ENCODE measurements around the gene LOC101059915.
"Not testable (repeated sequence)": the region's sequence is repeated elsewhere in the genome, so short reads cannot be mapped to it uniquely, and the experiment has no call there.

Gene LOC101059915

DNA sequence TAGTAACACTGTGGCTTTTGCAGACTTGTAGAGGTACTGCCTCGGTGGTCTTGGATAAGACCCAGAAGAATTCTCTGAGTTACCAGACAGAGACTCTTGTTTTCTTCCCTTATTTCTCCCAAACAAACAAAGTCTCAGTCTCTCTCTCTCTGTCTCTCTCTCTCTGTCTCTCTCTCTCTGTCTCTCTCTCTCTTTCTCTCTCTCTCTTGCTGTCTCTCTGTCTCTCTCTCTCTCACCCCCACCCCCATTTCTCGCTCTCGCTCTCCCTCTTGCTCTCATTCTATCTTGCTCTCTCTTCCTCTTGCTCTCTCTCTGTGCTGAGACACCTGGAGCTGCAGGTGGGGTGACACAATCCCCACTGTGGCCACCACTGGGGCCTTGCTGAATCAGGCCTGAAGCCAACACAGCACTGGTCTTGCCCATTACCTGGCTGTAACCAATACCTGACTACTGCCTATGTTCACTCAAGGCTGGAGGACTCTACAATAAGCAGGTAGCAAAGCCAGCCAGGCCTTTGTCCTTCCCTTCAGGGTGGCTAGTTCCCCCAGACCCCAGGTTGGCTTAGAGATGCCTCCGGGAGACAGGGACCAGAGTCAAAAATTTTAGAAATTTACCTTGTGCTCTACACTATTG is 12.3 kb downstream of the LOC101059915 start:
- Mint-ChIP-seq H3K4me1 (no peaks in the 10 kb centered on the region), H3K27me3 (no peaks in the 10 kb centered on the region), H3K36me3 (no peaks in the 10 kb centered on the region), H3K4me3 (no peak overlapping the region), H3K9me3 (no peaks in the 10 kb centered on the region), H3K27ac (no peak overlapping the region)

DNA sequence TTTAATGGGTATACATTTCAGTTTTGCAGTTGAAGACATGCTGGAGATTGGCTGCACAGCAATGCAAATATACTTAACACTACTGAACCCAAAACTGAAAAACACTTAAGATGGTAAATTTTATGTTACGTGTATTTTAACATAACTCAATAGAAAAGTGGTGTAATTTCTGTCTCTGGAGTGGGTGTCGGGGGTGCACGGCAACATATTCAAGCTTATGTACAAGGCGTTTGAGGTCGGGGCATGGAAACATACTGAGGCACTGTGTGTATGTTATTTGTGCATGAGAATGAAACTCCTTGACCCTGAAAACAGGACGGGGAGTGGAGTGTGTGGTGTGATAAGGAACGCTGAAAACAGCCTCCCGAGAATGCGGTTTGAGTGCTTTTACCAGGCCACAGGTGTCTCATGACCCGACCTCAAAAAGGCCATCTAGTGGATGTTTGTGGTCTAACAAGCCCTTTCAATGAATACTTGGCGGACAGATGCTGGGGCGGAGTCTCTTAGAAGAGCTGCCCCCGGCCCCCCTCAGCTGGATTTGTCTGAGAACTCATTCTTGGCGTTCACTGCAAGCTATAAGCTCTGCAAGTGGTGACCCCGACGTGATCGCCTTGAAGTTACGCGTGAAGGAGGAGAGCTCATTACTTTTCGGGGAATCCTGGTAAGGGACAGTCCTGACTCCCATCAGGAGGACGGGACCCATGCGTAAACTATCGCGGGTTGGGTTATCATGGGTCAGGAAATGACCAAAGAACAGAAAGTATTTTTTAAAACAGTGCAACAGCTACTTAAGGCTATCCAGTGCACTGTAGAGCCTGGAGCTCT is 29.5 kb downstream of the LOC101059915 start:
- H3K4me3 Mint-ChIP-seq, H3K9me3 Mint-ChIP-seq, H3K4me1 Mint-ChIP-seq, H3K27me3 Mint-ChIP-seq, H3K27ac Mint-ChIP-seq, H3K36me3 Mint-ChIP-seq: not testable (repeated sequence)

DNA sequence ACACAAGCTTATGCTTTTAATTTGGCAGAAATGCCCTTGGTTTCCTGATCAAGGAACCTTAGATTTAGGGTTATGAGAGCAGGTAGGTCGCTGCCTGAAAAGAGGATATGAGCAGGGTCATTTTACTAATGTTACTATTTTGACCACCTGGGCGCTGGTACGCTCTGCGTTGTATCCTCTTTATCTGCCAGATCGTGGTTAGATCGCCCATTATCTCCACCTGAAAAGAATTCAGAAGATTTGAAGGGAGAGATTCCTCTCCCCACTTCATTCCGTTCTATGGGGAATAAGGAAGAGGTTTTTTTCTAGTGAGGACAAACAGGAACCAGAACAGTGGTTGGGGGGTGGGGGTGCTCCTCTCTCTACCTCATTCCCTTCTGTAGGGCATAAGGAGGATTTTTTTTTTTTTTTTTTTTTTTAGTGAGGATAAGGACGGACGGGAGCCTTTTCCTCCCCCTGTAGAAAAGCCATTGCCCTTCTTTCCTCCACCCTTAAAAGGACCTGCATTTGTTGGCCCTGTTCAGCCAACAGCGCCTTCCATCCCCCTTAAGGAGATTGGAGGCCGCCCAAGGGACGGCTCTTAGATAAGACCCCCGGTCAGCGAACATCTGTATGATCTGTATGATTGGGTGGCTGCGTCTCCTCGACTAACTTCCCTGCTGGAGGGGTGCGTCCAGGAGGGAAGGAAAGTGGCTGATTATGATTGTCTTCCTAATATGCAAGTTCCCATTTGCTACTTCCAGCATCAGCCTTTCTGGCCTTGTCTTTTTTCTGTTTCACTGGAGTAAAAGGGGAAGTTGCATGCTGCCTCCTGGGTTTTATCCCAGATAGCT is 30.3 kb downstream of the LOC101059915 start:
- H3K4me3 Mint-ChIP-seq, H3K27me3 Mint-ChIP-seq, H3K9me3 Mint-ChIP-seq, H3K27ac Mint-ChIP-seq, H3K4me1 Mint-ChIP-seq, H3K36me3 Mint-ChIP-seq: not testable (repeated sequence)

DNA sequence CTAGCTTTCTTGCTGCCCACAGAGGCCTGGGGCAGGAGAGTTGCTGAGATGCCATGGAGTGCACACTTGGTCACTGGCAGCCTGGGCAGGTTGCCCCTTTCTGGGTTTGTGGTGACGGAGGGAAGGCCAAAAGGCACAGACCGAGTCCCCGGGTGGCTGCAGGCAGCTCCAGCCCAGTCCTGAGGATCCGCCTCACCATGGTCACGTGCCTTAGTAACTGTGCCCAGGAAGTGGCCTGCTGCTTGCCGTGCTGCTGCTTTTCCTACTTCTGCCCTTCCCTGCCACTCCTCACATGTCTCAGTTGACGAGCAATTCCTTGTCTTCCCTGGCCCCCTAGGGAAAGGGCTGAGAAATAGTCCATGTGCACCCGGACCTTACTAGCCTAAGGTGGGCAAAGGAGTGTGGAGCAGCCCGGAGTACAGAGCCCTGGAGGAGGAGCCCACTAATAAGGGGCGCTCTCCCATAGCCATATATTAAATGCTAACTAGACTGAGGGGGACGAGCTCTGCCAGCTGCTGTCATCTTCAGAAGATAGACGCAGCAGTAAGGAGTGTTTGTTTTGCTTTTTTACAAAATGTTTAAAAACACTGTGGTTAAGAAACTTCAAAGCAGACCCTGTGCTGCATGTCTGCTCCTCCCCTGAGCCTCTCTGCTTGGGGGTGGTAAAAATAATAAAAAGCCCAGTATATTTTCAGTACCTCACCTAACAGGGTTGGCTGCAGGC is 31.1 kb downstream of the LOC101059915 start:
- not testable (repeated sequence) for H3K9me3 Mint-ChIP-seq, H3K4me3 Mint-ChIP-seq, H3K4me1 Mint-ChIP-seq, H3K27ac Mint-ChIP-seq, H3K36me3 Mint-ChIP-seq, H3K27me3 Mint-ChIP-seq

DNA sequence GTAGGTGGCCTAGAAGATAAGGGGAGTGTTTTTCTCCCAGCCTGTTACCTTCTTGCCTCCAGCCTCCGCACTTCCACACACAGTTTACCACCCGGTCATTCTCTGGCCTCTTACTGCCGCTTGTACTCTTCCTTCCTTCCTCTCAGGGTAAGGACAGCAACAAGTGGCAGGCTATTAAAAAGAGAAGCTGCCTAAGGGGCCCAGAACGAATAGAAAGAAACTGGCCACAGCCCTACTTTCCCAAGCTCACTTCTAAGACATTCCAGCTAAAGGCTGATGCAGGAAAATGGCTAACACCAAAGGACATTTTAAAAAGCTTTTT is 31.6 kb downstream of the LOC101059915 start:
- H3K27ac Mint-ChIP-seq, H3K4me1 Mint-ChIP-seq, H3K4me3 Mint-ChIP-seq, H3K36me3 Mint-ChIP-seq, H3K9me3 Mint-ChIP-seq, H3K27me3 Mint-ChIP-seq: not testable (repeated sequence)

DNA sequence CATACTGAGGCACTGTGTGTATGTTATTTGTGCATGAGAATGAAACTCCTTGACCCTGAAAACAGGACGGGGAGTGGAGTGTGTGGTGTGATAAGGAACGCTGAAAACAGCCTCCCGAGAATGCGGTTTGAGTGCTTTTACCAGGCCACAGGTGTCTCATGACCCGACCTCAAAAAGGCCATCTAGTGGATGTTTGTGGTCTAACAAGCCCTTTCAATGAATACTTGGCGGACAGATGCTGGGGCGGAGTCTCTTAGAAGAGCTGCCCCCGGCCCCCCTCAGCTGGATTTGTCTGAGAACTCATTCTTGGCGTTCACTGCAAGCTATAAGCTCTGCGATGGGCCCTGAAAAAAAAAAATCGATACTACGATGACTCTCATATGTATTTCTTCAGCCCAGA is 35.5 kb downstream of the LOC101059915 start:
- H3K4me1 Mint-ChIP-seq, H3K9me3 Mint-ChIP-seq, H3K27me3 Mint-ChIP-seq, H3K4me3 Mint-ChIP-seq, H3K27ac Mint-ChIP-seq, H3K36me3 Mint-ChIP-seq: not testable (repeated sequence)

DNA sequence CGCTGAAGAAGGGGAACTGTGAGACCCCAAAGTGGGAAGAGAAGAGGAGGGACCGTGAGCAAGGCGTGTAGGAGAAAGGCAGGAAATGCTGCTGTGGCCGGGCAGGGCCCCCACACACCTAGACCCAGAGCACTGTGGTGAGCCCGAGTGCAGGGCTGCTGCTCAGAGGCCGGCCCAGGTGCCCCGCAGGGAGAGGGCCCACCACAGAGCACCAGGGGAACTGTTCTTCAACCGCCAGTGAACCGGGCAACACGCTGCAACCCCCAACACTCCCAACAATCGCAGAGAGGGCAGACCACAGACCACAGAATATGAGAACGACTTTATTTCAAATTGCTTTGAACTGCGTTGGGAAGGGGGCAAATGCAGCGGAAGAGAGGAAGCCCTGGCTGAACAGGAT is 46.7 kb downstream of the LOC101059915 start:
- H3K9me3 Mint-ChIP-seq, H3K27ac Mint-ChIP-seq, H3K36me3 Mint-ChIP-seq, H3K27me3 Mint-ChIP-seq, H3K4me3 Mint-ChIP-seq, H3K4me1 Mint-ChIP-seq: not testable (repeated sequence)

DNA sequence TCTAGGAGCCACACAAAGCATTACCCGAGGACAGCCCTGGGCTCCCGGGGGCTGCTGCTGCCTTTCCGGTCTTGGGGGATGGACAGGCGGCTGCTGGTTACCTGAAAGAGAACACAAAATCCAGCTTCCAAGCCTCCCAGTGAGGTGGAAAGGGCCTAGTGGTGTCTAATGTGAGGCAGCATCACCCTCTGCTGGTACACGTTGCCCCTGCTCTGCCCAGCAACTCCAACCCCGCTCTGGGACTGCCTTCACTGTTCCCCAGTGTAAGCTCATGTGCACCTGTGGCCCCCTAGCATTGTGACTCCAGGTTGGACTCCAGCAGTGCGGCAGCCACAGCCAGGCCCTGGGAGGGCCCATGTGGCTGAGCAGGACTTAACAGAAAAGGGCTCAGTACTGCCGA is 48.2 kb downstream of the LOC101059915 start:
- not testable (repeated sequence) for H3K9me3 Mint-ChIP-seq, H3K27ac Mint-ChIP-seq, H3K27me3 Mint-ChIP-seq, H3K4me1 Mint-ChIP-seq, H3K36me3 Mint-ChIP-seq, H3K4me3 Mint-ChIP-seq

DNA sequence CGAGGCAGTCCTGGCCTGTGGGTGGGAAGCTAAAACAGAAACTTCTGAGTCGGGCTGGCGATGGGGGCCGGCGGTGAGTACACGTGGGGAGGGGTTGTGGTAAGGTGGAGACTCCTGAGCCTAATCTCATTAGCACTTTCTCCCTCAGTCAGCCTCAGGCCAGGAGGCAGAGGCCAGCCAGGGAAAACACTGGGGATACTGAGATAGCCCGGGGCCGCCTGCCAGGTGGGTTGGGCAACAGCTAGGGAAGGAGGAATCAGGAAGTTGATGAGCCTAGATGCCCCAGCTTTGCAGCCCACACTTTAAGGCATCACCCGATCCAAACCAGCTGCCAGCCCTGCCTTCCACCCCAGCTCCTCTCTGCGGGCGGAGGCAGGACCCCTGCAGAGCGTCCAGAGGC is 49.0 kb downstream of the LOC101059915 start:
- H3K9me3 Mint-ChIP-seq, H3K27ac Mint-ChIP-seq, H3K27me3 Mint-ChIP-seq, H3K4me1 Mint-ChIP-seq, H3K36me3 Mint-ChIP-seq, H3K4me3 Mint-ChIP-seq: not testable (repeated sequence)

DNA sequence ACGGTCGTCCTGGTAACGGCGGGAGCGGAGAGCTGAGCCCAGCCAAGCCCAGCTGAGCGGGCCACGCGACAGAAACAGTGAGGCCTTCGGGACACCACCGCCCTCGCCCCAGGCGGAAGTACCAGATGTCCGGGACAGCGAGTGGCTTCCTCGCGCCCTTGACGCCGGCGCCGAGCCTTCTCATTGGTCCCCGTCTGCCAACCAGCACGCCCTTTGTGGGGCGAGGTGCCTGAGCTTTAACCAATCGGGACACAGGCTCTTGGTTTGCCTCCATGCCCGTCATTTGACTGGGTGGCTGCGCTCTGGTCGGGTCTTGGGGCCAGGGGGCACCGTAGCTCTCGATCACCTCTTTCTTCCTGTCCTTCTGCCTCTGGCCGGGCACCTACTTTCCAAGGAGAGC is 50.8 kb downstream of the LOC101059915 start, which contains the start of gene CXorf49:
Gene CXorf49 (minus strand): TSS at position 101 of the 400 bp plus-strand sequence. CDS start 134 bp downstream, outside the sequence.
- not testable (repeated sequence) for H3K27me3 Mint-ChIP-seq, H3K4me3 Mint-ChIP-seq, H3K27ac Mint-ChIP-seq, H3K4me1 Mint-ChIP-seq, H3K36me3 Mint-ChIP-seq, H3K9me3 Mint-ChIP-seq

DNA sequence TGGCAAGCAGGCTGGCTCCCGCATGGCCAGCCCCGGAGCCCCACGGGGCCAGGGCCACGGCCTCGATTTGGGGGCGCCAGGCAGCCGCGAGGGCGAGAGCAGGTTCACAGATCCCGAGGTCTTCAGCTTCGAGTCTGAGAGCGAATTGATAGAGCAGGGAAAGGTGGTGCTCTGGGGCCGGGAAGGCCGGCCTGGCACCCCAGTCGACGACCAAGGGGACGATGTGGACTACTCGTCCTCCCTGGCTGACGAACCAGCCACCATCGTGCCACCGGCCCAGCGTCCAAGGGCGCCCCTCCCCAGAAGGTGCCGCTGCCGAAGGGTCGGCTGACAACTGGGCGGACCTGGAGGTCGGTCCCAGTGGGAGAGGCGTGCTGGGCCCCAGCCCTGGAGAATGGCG is 51.8 kb downstream of the LOC101059915 start:
- H3K9me3 Mint-ChIP-seq, H3K27ac Mint-ChIP-seq, H3K4me1 Mint-ChIP-seq: not testable (repeated sequence)

DNA sequence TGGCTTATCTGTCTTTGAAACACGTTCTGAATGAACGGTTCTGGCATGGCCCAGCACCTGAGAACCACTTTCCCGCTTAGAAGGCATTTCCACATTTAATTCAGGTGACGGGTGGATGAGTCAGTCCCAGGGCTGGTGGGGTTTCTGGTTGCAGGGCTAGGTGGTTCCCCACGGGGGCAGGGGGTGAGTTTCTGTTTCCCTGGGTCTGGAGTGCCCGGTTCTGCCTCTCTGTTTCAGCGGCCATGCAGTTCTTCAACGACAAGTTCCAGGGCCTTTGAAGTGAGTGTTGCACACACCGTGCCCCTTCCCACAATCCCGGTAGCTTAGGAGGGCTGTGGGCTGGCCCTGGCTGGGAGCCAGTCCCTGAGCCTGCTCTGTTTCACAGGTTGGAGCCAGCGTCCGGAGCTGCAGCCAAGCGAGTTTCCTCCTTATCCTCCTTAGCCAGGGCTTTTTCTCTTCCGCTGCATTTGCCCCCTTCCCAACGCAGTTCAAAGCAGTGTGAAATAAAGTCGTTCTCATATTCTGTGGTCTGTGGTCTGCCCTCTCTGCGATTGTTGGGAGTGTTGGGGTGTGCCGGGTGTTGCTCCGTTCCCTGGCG is 53.0 kb downstream of the LOC101059915 start:
- H3K27ac Mint-ChIP-seq = not testable (repeated sequence)

More for the DNA sequence above, 51.8 kb downstream of the LOC101059915 start:
- H3K27me3 Mint-ChIP-seq, H3K36me3 Mint-ChIP-seq, H3K4me3 Mint-ChIP-seq: not testable (repeated sequence)

More for the DNA sequence above, 53.0 kb downstream of the LOC101059915 start:
- H3K9me3 Mint-ChIP-seq, H3K36me3 Mint-ChIP-seq, H3K4me3 Mint-ChIP-seq, H3K27me3 Mint-ChIP-seq, H3K4me1 Mint-ChIP-seq: not testable (repeated sequence)

Measured in activated naive CD4-positive, alpha-beta T cell treated with anti-CD3 and anti-CD28 coated beads, Interleukin-2, amount 50 U/mL, for 24 hours (primary cell).